GM06990 (cell line): ENCODE data around the gene GYPA.
"Not testable (repeated sequence)": the region's sequence is repeated elsewhere in the genome, so short reads cannot be mapped to it uniquely, and the experiment has no call there.

Experiments used
- DNase-seq: peaks from one replicate; pipeline ENCODE4 v3.0.0-alpha.2; 2011; ENCODE audit not compliant: insufficient read length; ENCODE audit errors: extremely low read depth
- H3K27me3 ChIP-seq: replicated peaks from 2 replicates; pipeline ENCODE4 v1.6.0; 2011; ENCODE audit warnings: low read length; ENCODE audit not compliant: control insufficient read depth, insufficient read depth
- H3K36me3 ChIP-seq: 2 replicates; pipeline ENCODE4 v1.5.1; 2011; ENCODE audit warnings: low read length; ENCODE audit not compliant: control insufficient read depth, insufficient read depth
- H3K4me3 ChIP-seq: replicated peaks from 2 replicates; pipeline ENCODE4 v1.5.1; 2011; ENCODE audit warnings: low read depth, mild to moderate bottlenecking, control low read depth, low read length
- CTCF ChIP-seq: IDR thresholded peaks from 2 replicates; pipeline ENCODE4 v1.5.1; 2011; ENCODE audit warnings: low read length, control low read depth, mild to moderate bottlenecking, inconsistent platforms; ENCODE audit not compliant: insufficient read depth, poor library complexity, severe bottlenecking

Gene GYPA

DNA sequence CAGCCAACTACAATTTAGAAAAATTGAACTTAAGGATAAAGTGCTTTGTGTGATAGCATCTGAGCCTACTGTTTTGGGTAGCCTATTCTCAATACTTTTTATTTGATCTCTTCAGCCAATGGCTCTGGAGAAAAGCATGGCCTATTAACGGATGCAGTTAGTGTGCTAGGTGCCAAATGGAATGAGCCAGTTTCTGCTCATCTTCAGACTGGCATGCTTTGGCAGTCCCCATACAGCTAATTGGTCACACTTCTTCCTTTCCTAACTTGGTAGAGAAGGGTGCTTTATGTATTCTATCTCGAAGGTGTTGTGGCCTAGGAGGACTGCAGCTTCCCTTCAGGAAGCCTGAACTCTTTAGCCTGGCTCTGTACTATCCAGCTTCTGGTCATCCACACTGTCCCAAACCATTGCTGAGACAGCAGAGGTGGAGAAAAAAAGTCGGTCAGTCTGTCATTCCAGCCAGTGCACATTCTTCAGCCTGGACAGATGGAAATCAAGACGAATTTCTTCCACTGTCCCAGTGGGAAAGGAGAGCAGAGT lies 11.1 kb downstream of the GYPA start:
- not testable (repeated sequence) for H3K4me3 ChIP-seq, DNase-seq, H3K27me3 ChIP-seq, H3K36me3 ChIP-seq

DNA sequence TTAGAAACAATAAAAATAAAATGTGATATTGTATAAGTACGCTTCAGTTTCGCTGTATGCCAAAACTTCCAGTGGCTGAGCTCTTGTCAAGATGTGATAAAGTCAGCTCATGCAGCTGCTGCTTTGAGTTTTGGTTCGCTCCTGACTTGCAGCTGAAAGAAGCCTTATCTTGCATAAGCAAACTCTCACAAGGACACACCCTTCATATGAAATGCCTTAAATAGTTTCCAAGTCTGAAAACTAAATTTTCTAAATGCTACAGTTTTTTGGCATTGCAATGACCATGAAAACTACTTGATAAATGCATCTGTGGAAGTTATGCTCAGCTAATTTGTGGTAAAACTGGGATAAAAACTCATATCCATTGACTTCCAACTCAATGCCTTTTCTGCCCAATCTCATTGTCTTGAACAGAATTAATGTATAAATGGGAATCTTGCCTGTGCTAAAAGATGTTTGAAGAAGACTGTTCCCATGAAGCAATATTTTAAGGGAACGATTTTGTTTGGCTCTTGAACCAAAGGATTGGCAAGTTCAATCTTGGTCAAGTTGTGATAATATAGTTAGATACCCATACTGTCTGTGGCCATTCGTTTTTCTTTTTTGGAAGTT lies 11.7 kb downstream of the GYPA start:
- DNase-seq, H3K4me3 ChIP-seq: not testable (repeated sequence)

GRCh38 chr4:144125109-144125508 lies 15.4 kb downstream of the GYPA start:
- not testable (repeated sequence) for DNase-seq, H3K4me3 ChIP-seq, H3K36me3 ChIP-seq, H3K27me3 ChIP-seq

More for the DNA sequence above, 11.7 kb downstream of the GYPA start:
- H3K36me3 ChIP-seq, H3K27me3 ChIP-seq: not testable (repeated sequence)

GRCh38 chr4:144123982-144124635 lies 16.4 kb downstream of the GYPA start:
- not testable (repeated sequence) for H3K36me3 ChIP-seq, H3K27me3 ChIP-seq, DNase-seq, H3K4me3 ChIP-seq

DNA sequence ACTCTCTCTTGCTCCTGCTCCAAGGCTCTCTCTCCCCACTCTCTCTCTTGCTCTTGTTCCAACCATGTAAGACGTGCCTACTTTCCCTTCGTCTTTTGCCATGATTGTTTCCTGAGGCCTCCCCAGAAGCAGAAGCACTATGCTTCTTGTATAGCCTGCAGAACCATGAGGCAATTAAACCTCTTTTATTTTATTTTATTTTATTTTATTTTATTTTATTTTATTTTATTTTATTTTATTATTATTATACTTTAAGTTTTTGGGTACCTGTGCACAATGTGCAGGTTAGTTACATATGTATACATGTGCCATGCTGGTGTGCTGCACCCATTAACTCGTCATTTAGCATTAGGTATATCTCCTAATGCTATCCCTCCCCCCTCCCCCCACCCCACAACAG lies 17.2 kb downstream of the GYPA start:
- DNase-seq, H3K36me3 ChIP-seq, H3K27me3 ChIP-seq, H3K4me3 ChIP-seq: not testable (repeated sequence)

DNA sequence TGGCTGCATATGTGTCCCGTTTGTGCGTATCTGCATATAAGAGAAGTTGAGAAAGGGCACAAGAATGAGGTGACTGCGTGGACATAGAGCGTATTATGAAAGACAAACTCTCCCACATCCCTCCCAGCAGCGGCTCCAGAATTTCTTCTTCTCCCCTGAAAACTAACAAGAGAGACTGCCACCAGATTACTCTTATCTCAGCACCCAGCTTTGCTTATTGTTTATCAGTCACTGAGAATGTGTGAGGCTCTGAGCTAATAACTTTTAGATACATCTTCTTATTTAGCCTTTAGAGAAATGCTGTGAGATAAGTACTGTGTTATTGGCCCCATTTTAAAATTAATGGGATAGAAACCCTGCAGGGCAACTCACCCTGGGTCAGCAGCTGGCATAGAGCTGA lies 20.8 kb downstream of the GYPA start:
- not testable (repeated sequence) for H3K4me3 ChIP-seq, H3K27me3 ChIP-seq, H3K36me3 ChIP-seq, DNase-seq

GRCh38 chr4:144115519-144115918 lies 25.0 kb downstream of the GYPA start:
- H3K27me3 ChIP-seq: no peaks in the 10 kb centered on the region; the same call in 1 of the 2 replicates
- H3K36me3 ChIP-seq: no peaks in the 10 kb centered on the region
- DNase-seq: no peak
- no peak for TF ChIP-seq CTCF
- no peak overlapping the region for H3K4me3 ChIP-seq

GRCh38 chr4:144113546-144113945 lies 27.0 kb downstream of the GYPA start:
- Histone ChIP-seq H3K27me3 (no peaks in the 10 kb centered on the region; the same call in 1 of the 2 replicates), H3K4me3 (no peak overlapping the region), H3K36me3 (no peaks in the 10 kb centered on the region)
- DNase-seq: no peak
- no peak for TF ChIP-seq CTCF
